PC-3 (cell line): Measurements from ENCODE around the gene TNS3. TPM values are rescaled to one million over a fixed set of nuclear protein-coding genes. Genes with fewer than 3 reads are reported as not detected.
"Not testable (repeated sequence)": the region's sequence is repeated elsewhere in the genome, so short reads cannot be mapped to it uniquely, and the experiment has no call there.

ENCODE experiments used
- ATAC-seq: fragments of 200-7000 bp; cut with Tn5 transposase; 2 replicates; pipeline ENCODE4 v1.9.1; 2020; ENCODE audit warnings: mild to moderate bottlenecking, moderate library complexity
- BruUV-seq: library from RNA; stranded (reverse); fragments of 400-500 nt; replicated peaks from 2 replicates; lab custom pipeline; 2021; lab: Mats Ljungman, UMichigan
- CTCF ChIA-PET: fragments of 300-600 bp; sonication (Branson Sonifier 250); formaldehyde crosslinking; loops from one replicate; lab custom pipeline; 2022; ENCODE audit warnings: antibody characterized with exemption; lab: Charles Lee
- POLR2A ChIA-PET: fragments of 300-600 bp; sonication (Branson Sonifier 250); formaldehyde crosslinking; loops from one replicate; lab custom pipeline; 2022; ENCODE audit warnings: antibody characterized with exemption; ENCODE audit not compliant: unreplicated experiment; lab: Charles Lee
- DNase-seq: peaks from one replicate; pipeline ENCODE4 v3.0.0-alpha.2; 2015
- H2AFZ ChIP-seq: fragments of 300-600 bp; sonication (generic); 2 replicates; pipeline ENCODE4 v1.6.0; 2016; ENCODE audit warnings: antibody characterized with exemption, low read length
- H3F3A ChIP-seq: fragments of 300-600 bp; sonication (generic); one replicate; pipeline ENCODE4 v1.6.0; 2017; ENCODE audit warnings: antibody characterized with exemption, low read length, control low read depth, mild to moderate bottlenecking; ENCODE audit not compliant: unreplicated experiment
- H3K27ac ChIP-seq: fragments of 300-600 bp; sonication (generic); 2 replicates; pipeline ENCODE4 v1.5.1; 2016; ENCODE audit warnings: mild to moderate bottlenecking, low read length
- H3K27me3 ChIP-seq: fragments of 300-600 bp; sonication (generic); 2 replicates; pipeline ENCODE4 v1.6.1; 2016; ENCODE audit warnings: low read length, mixed read lengths
- H3K36me3 ChIP-seq: fragments of 300-600 bp; sonication (generic); 2 replicates; pipeline ENCODE4 v1.6.1; 2016; ENCODE audit warnings: low read depth, mixed run types, low read length, mixed read lengths
- H3K4me1 ChIP-seq: fragments of 300-600 bp; sonication (generic); 2 replicates; pipeline ENCODE4 v1.5.1; 2016; ENCODE audit warnings: low read length; ENCODE audit not compliant: insufficient read depth
- H3K4me2 ChIP-seq: fragments of 300-600 bp; sonication (generic); 2 replicates; pipeline ENCODE4 v1.6.0; 2016; ENCODE audit warnings: low read length
- H3K4me3 ChIP-seq: fragments of 300-600 bp; sonication (generic); 2 replicates; pipeline ENCODE4 v1.5.1; 2016; ENCODE audit warnings: mild to moderate bottlenecking, low read length, mixed read lengths
- H3K79me2 ChIP-seq: fragments of 300-600 bp; sonication (generic); 2 replicates; pipeline ENCODE4 v1.6.1; 2017; ENCODE audit warnings: low read length, mixed read lengths
- H3K9ac ChIP-seq: fragments of 300-600 bp; sonication (generic); 2 replicates; pipeline ENCODE4 v1.6.0; 2016; ENCODE audit warnings: mild to moderate bottlenecking, low read length
- H3K9me2 ChIP-seq: fragments of 300-600 bp; sonication (generic); replicated peaks from 2 replicates; pipeline ENCODE4 v1.6.1; 2016; ENCODE audit warnings: mixed run types, low read length, mixed read lengths
- H3K9me3 ChIP-seq: fragments of 300-600 bp; sonication (generic); 2 replicates; pipeline ENCODE4 v1.6.1; 2016; ENCODE audit warnings: low read length, mixed read lengths
- H4K20me1 ChIP-seq: fragments of 300-600 bp; sonication (generic); 2 replicates; pipeline ENCODE4 v1.6.1; 2016; ENCODE audit warnings: low read length, mixed read lengths
- CTCF ChIP-seq: fragments of 300-600 bp; sonication (generic); conservative IDR thresholded peaks from 2 replicates; pipeline ENCODE4 v1.5.1; 2017; ENCODE audit warnings: antibody characterized with exemption, low read depth, mild to moderate bottlenecking, low read length
- EZH2 ChIP-seq: fragments of 300-600 bp; sonication (generic); IDR thresholded peaks from one replicate; pipeline ENCODE4 v1.6.1; 2017; ENCODE audit warnings: antibody characterized with exemption, mild to moderate bottlenecking, low read length; ENCODE audit not compliant: unreplicated experiment
- EZH2phosphoT487 ChIP-seq: fragments of 300-600 bp; sonication (generic); IDR thresholded peaks from 2 replicates; pipeline ENCODE4 v1.6.1; 2018; ENCODE audit warnings: mild to moderate bottlenecking, antibody characterized with exemption, low read length, borderline replicate concordance
- intact Hi-C: fragments of 100-400 bp; cut with micrococcal nuclease; formaldehyde crosslinking; loops from 2 replicates; pipeline ENCODE4 v1.9.0; 2023
- total RNA-seq: library from RNA; depleted of rRNA; stranded (reverse); fragments of >200 nt; gene quantifications from 2 replicates; pipeline ENCODE4 v1.2.3, GENCODE V29; 2014

The TNS3 gene
- total RNA-seq, 1 experiment from 2014 or later: 72.3 TPM

GRCh38 chr7:47264021-47264651 lies 317.8 kb downstream of the TNS3 start:
- Histone ChIP-seq H3K9me3 (no peaks in the 10 kb centered on the region), H3K27me3 (no peaks in the 10 kb centered on the region), H3K4me2 (no peak overlapping the region), H3K27ac (no peak overlapping the region), H3K4me1 (peaks cover 9% of the 10 kb centered on the region), H3K79me2 (no peaks in the 10 kb centered on the region), H3K9me2 (no peaks in the 10 kb centered on the region), H3F3A (no peaks in the 10 kb centered on the region), H2AFZ (no peak overlapping the region), H3K9ac (no peak overlapping the region), H3K36me3 (no peaks in the 10 kb centered on the region), H3K4me3 (no peak overlapping the region), H4K20me1 (no peaks in the 10 kb centered on the region)
- ChIA-PET CTCF (interaction anchor here (0.6 kb wide), 1 partner anchor 171 kb away, joined by 3 read pairs; no protein-coding TSS in a partner anchor), POLR2A (no interaction called here)
- BruUV-seq: no TSS peak
- intact Hi-C loops: loop anchor here (10.0 kb wide), 1 partner anchor 681 kb away; the partner anchor contains the start of gene PKD1L1
- DNase-seq: no peak
- TF ChIP-seq EZH2 (no peak), CTCF (no peak)
- no peak for ATAC-seq

- H3K27me3 ChIP-seq: no peaks in the 10 kb centered on the region
- BruUV-seq: no TSS peak
- DNase-seq (no peak), ATAC-seq (no peak)
- H3K36me3 ChIP-seq: no peaks in the 10 kb centered on the region
- no peak overlapping the region for H3K9ac ChIP-seq
- intact Hi-C loops: loop anchor here (10.0 kb wide), 1 partner anchor 682 kb away; the partner anchor contains the start of gene PKD1L1
- peaks cover 9% of the 10 kb centered on the region for H3K4me1 ChIP-seq
- no peaks in the 10 kb centered on the region for H3K9me3 ChIP-seq
- ChIA-PET POLR2A (no interaction called here), CTCF (no interaction called here)
- H3K4me3 ChIP-seq: no peak overlapping the region
- TF ChIP-seq EZH2: no peak
- TF ChIP-seq CTCF: no peak
- TF ChIP-seq EZH2phosphoT487: no peak
- no peaks in the 10 kb centered on the region for H3K79me2 ChIP-seq
- H3F3A ChIP-seq: no peaks in the 10 kb centered on the region
- H2AFZ ChIP-seq: no peak overlapping the region
- no peaks in the 10 kb centered on the region for H3K9me2 ChIP-seq
- H4K20me1 ChIP-seq: no peaks in the 10 kb centered on the region
- no peak overlapping the region for H3K4me2 ChIP-seq
- no peak overlapping the region for H3K27ac ChIP-seq
Observed at GRCh38 chr7:47262881-47263280, 319.0 kb downstream of the TNS3 start.

GRCh38 chr7:47262160-47262559 lies 319.8 kb downstream of the TNS3 start:
- H3K27me3 ChIP-seq, H3K9me3 ChIP-seq, H3K27ac ChIP-seq, H3K36me3 ChIP-seq, H3K79me2 ChIP-seq, BruUV-seq, CTCF ChIA-PET, H3K9me2 ChIP-seq, H3K4me3 ChIP-seq, H3K4me2 ChIP-seq, H3F3A ChIP-seq, H2AFZ ChIP-seq, H3K4me1 ChIP-seq, DNase-seq, ATAC-seq, H4K20me1 ChIP-seq, POLR2A ChIA-PET, H3K9ac ChIP-seq: not testable (repeated sequence)
- intact Hi-C loops: loop anchor here (10.0 kb wide), 1 partner anchor 683 kb away; the partner anchor contains the start of gene PKD1L1
